CD8-positive, alpha-beta memory T cell (primary cell): ENCODE results near the gene MINDY4B. TPM values are rescaled to one million over a fixed set of nuclear protein-coding genes. Genes with fewer than 3 reads are reported as not detected.

Source experiments
- CTCF ChIA-PET: fragments of 350-600 bp; sonication (Branson Sonifier 250); formaldehyde crosslinking; loops from one replicate; lab custom pipeline; 2021; ENCODE audit warnings: antibody characterized with exemption; lab: Charles Lee
- POLR2A ChIA-PET: fragments of 350-600 bp; sonication (Branson Sonifier 250); formaldehyde crosslinking; loops from one replicate; lab custom pipeline; 2021; ENCODE audit warnings: antibody characterized with exemption; lab: Charles Lee
- DNase-seq, 5 donors: peaks; one replicate each; pipeline versions ENCODE4 v3.0.0 to v3.0.0-alpha.2; 2020 to 2022; ENCODE audit warnings: mixed read lengths in 1 of 5
- H3K27ac ChIP-seq: one replicate; pipeline ENCODE4 v1.7.0; 2013; ENCODE audit warnings: low read depth, mild to moderate bottlenecking, low read length, moderate library complexity
- H3K27me3 ChIP-seq: 2 replicates; pipeline ENCODE4 v1.7.0; 2013; ENCODE audit warnings: low read length, mild to moderate bottlenecking; ENCODE audit not compliant: insufficient read depth, poor library complexity, severe bottlenecking
- H3K36me3 ChIP-seq: 2 replicates; pipeline ENCODE4 v1.7.0; 2013; ENCODE audit warnings: mild to moderate bottlenecking, low read length, moderate library complexity; ENCODE audit not compliant: insufficient read depth
- H3K4me1 ChIP-seq: 2 replicates; pipeline ENCODE4 v1.7.0; 2013; ENCODE audit warnings: mild to moderate bottlenecking, low read length, moderate library complexity; ENCODE audit not compliant: insufficient read depth
- H3K4me3 ChIP-seq: 2 replicates; pipeline ENCODE4 v1.7.0; 2013; ENCODE audit warnings: mild to moderate bottlenecking, low read length
- H3K9me3 ChIP-seq: 2 replicates; pipeline ENCODE4 v1.7.0; 2013; ENCODE audit warnings: mild to moderate bottlenecking, low read length
- H3K27ac Mint-ChIP-seq, 8 donors: one replicate each; pipeline ENCODE4 v1.8.0; 2020 to 2021; ENCODE audit warnings: mixed read lengths in 8 of 8, mild to moderate bottlenecking in 6 of 8, inconsistent platforms in 3 of 8, moderate library complexity in 3 of 8
- H3K27me3 Mint-ChIP-seq, 2 donors: one replicate each; pipeline ENCODE4 v1.8.0; 2020 to 2021; ENCODE audit warnings: mixed read lengths in 2 of 2, mild to moderate bottlenecking in 1 of 2, moderate library complexity in 1 of 2
- H3K36me3 Mint-ChIP-seq, 3 donors: one replicate each; pipeline ENCODE4 v1.8.0; 2020 to 2021; ENCODE audit warnings: mixed read lengths in 3 of 3, inconsistent platforms in 1 of 3, mild to moderate bottlenecking in 1 of 3
- H3K4me1 Mint-ChIP-seq, 3 donors: one replicate each; pipeline ENCODE4 v1.8.0; 2020 to 2021; ENCODE audit warnings: mixed read lengths in 3 of 3, inconsistent platforms in 1 of 3, mild to moderate bottlenecking in 1 of 3
- H3K4me3 Mint-ChIP-seq, 7 donors: one replicate each; pipeline ENCODE4 v1.8.0; 2020 to 2021; ENCODE audit warnings: mixed read lengths in 7 of 7, mild to moderate bottlenecking in 6 of 7, moderate library complexity in 4 of 7, inconsistent platforms in 2 of 7
- H3K9me3 Mint-ChIP-seq, 5 donors: one replicate each; pipeline ENCODE4 v1.8.0; 2020 to 2022; ENCODE audit warnings: mixed read lengths in 5 of 5, mild to moderate bottlenecking in 3 of 5, moderate library complexity in 2 of 5, inconsistent platforms in 1 of 5
- polyA plus RNA-seq: library from polyadenylated mRNA; unstranded; fragments of 300-500 nt; fragmentation: Illumina TruSeq; gene quantifications from one replicate; pipeline ENCODE4 v1.2.3, GENCODE V29; 2021
- total RNA-seq, 2 experiments: library from RNA; stranded (reverse); gene quantifications; one replicate each; pipeline ENCODE4 v1.2.3, GENCODE V29; 2021

The MINDY4B gene
- total and polyA plus RNA-seq, 3 experiments from 2014 or later: not detected

DNA sequence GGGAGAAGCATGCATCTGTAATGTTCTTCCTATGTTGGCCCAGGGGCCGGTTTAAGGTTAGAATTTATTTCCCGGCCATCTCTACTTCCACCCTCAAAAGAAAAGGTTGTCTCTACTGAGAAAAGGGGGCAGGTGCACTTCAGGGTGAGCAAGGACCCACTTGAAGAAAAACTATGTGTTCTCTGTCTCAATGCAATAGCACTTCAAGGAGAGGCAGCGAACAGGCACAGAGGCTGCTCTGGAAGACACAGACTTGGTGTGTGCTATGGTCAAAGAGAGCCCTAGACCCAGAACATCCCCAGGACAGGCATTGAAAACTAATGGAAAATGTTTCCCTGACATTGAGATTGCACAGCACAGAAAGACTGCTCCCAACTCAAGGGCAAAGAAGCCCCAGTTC, 7.6 kb downstream of the MINDY4B start:
- H3K36me3 Mint-ChIP-seq: no peaks in the 10 kb centered on the region
- no peak overlapping the region for H3K27ac Mint-ChIP-seq
- Histone ChIP-seq H3K9me3 (no peaks in the 10 kb centered on the region), H3K4me1 (no peaks in the 10 kb centered on the region), H3K27me3 (no peaks in the 10 kb centered on the region), H3K4me3 (no peak overlapping the region), H3K27ac (no peak overlapping the region), H3K36me3 (no peaks in the 10 kb centered on the region)
- no peaks in the 10 kb centered on the region for H3K4me1 Mint-ChIP-seq
- POLR2A ChIA-PET: no interaction called here
- no peak overlapping the region for H3K4me3 Mint-ChIP-seq
- no peaks in the 10 kb centered on the region for H3K9me3 Mint-ChIP-seq
- peaks cover 9 to 15% of the 10 kb centered on the region in 2 donors for H3K27me3 Mint-ChIP-seq
- no peak for DNase-seq
- CTCF ChIA-PET: no interaction called here

- H3K36me3 ChIP-seq: no peaks in the 10 kb centered on the region
- no peaks in the 10 kb centered on the region for H3K27me3 ChIP-seq
- ChIA-PET CTCF (no interaction called here), POLR2A (no interaction called here)
- no peak overlapping the region for H3K4me3 ChIP-seq
- no peaks in the 10 kb centered on the region for H3K4me1 ChIP-seq
- DNase-seq: no peak
- Mint-ChIP-seq H3K27me3 (peaks cover 0 to 31% of the 10 kb centered on the region in 2 donors), H3K4me1 (no peaks in the 10 kb centered on the region), H3K36me3 (no peaks in the 10 kb centered on the region), H3K9me3 (peaks cover 0 to 2% (median 0%) of the 10 kb centered on the region in 5 donors), H3K27ac (no peak overlapping the region), H3K4me3 (no peak overlapping the region)
- H3K9me3 ChIP-seq: no peaks in the 10 kb centered on the region
- no peak overlapping the region for H3K27ac ChIP-seq
Measured at GRCh38 chr3:150890831-150891230, 14.4 kb downstream of the MINDY4B start.

GRCh38 chr3:150890295-150890694, 14.9 kb downstream of the MINDY4B start:
- ChIA-PET CTCF (no interaction called here), POLR2A (no interaction called here)
- peaks cover 0 to 35% of the 10 kb centered on the region in 2 donors for H3K27me3 Mint-ChIP-seq
- no peak overlapping the region for H3K27ac Mint-ChIP-seq
- Histone ChIP-seq H3K27me3 (no peaks in the 10 kb centered on the region), H3K36me3 (no peaks in the 10 kb centered on the region), H3K9me3 (no peaks in the 10 kb centered on the region), H3K4me3 (no peak overlapping the region), H3K4me1 (no peaks in the 10 kb centered on the region), H3K27ac (no peak overlapping the region)
- no peak for DNase-seq
- peaks cover 0 to 2% (median 0%) of the 10 kb centered on the region in 5 donors for H3K9me3 Mint-ChIP-seq
- H3K4me1 Mint-ChIP-seq: no peaks in the 10 kb centered on the region
- H3K4me3 Mint-ChIP-seq: no peak overlapping the region
- no peaks in the 10 kb centered on the region for H3K36me3 Mint-ChIP-seq

DNA sequence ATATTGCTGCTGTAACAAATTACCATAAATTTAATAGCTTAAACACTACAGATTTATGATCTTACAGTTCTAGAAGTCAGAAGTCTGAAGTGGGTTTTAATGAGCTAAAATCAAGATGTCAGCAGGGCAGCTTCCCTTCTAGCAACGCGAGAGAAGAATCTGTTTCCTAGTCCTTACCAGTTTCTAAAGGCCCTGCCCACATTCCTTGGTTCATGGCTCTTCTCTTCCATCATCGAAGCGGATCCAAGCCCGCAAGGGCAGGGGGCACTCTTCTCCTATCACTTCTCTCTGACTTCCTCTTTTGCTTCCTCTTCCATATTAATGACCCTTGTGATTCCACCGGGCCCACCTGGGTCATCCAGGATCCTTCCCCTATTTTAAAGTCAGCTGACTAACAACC, 16.1 kb downstream of the MINDY4B start:
- H3K27ac Mint-ChIP-seq: no peak overlapping the region

DNA sequence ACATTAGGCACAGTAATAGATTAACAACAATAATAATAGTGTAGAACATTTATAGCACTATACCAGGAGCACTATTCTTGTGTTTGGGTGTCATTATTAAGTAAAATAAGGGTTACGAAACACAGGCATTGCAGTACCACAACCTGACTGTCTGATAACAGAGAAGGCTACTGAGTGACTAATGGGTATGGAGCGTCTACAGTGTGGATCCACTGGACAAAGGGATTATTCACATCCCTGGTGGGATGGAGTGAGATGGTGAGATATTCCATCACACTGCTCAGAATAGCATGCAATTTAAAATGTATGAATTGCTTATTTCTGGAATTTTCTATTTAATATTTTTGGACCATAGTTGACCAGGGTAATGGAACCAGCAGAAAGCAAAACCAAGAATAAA, 18.2 kb downstream of the MINDY4B start:
- Mint-ChIP-seq H3K9me3 (peaks cover 0 to 2% (median 0%) of the 10 kb centered on the region in 5 donors), H3K4me3 (no peak overlapping the region), H3K36me3 (no peaks in the 10 kb centered on the region), H3K27me3 (peaks cover 4 to 35% of the 10 kb centered on the region in 2 donors), H3K27ac (no peak overlapping the region), H3K4me1 (no peaks in the 10 kb centered on the region)
- H3K27ac ChIP-seq: no peak overlapping the region
- H3K27me3 ChIP-seq: no peaks in the 10 kb centered on the region
- H3K9me3 ChIP-seq: no peaks in the 10 kb centered on the region
- POLR2A ChIA-PET: no interaction called here
- H3K36me3 ChIP-seq: no peaks in the 10 kb centered on the region
- no peaks in the 10 kb centered on the region for H3K4me1 ChIP-seq
- H3K4me3 ChIP-seq: no peak overlapping the region
- DNase-seq: no peak
- CTCF ChIA-PET: no interaction called here

More for the DNA sequence above, 16.1 kb downstream of the MINDY4B start:
- no peak overlapping the region for H3K4me3 ChIP-seq
- Mint-ChIP-seq H3K27me3 (peaks cover 1 to 35% of the 10 kb centered on the region in 2 donors), H3K36me3 (no peaks in the 10 kb centered on the region), H3K4me1 (no peaks in the 10 kb centered on the region), H3K4me3 (no peak overlapping the region), H3K9me3 (peaks cover 0 to 2% (median 0%) of the 10 kb centered on the region in 5 donors)
- no peaks in the 10 kb centered on the region for H3K9me3 ChIP-seq
- ChIA-PET POLR2A (no interaction called here), CTCF (no interaction called here)
- H3K27ac ChIP-seq: no peak overlapping the region
- no peaks in the 10 kb centered on the region for H3K27me3 ChIP-seq
- no peaks in the 10 kb centered on the region for H3K36me3 ChIP-seq
- no peak for DNase-seq
- no peaks in the 10 kb centered on the region for H3K4me1 ChIP-seq

DNA sequence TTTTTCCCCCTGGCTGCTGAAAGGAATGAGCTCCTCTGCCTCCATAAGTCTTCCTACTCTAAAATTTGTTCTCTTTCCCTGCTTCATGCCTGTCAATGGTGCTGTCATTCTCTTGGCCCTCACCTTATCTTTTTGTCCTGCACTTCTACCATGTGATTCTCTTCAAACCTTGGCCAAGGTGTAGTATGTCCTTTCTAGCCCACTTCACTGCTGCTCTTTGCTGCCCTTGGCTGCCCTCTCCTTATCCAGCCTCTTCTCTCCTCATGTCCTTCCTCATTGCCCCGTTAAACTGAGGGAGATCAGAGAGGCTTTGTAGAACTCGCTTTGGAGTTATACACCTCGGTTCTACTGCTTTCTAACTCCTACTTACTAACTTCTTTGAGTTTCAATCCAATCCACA, 19.7 kb downstream of the MINDY4B start:
- Histone ChIP-seq H3K27me3 (no peaks in the 10 kb centered on the region), H3K4me1 (no peaks in the 10 kb centered on the region), H3K9me3 (no peaks in the 10 kb centered on the region), H3K27ac (no peak overlapping the region), H3K4me3 (no peak overlapping the region), H3K36me3 (no peaks in the 10 kb centered on the region)
- DNase-seq: no peak
- Mint-ChIP-seq H3K27me3 (peaks cover 4 to 30% of the 10 kb centered on the region in 2 donors), H3K27ac (no peak overlapping the region), H3K4me1 (no peaks in the 10 kb centered on the region), H3K4me3 (no peak overlapping the region), H3K36me3 (no peaks in the 10 kb centered on the region), H3K9me3 (peaks cover 0 to 2% (median 0%) of the 10 kb centered on the region in 5 donors)
- CTCF ChIA-PET: no interaction called here
- POLR2A ChIA-PET: no interaction called here

DNA sequence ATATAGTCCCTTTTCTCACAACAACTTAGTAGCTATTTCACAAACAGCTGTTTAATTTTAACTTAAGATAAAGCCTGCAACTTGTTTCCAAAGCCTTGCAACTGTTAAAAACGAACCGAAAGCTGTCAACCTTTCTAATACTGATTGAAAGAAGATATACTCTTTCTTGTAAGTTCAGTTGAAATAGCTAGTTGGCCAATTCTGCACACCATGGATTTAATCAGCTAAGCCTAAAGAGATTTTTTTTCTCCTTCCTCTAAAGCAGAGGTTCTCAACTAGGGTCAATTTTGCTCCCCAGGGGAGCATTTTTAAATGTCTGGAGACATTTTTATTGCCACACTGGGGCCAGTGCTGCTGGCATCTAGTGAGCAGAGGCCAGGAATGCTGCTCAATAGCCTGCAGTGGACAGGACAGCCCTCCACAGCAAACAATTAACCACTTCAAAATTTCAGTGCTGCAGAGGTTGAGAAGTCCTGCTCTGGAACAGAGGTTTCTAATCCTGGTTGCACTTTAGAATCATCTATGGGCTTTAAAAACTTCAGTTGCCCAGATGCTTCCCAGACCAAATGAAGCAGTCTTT, 26.2 kb downstream of the MINDY4B start:
- no peaks in the 10 kb centered on the region for H3K36me3 Mint-ChIP-seq
- POLR2A ChIA-PET: no interaction called here
- Histone ChIP-seq H3K36me3 (no peaks in the 10 kb centered on the region), H3K9me3 (no peaks in the 10 kb centered on the region), H3K27me3 (no peaks in the 10 kb centered on the region), H3K4me3 (no peak overlapping the region), H3K27ac (no peak overlapping the region), H3K4me1 (no peaks in the 10 kb centered on the region)
- H3K4me1 Mint-ChIP-seq: no peaks in the 10 kb centered on the region
- H3K4me3 Mint-ChIP-seq: no peak overlapping the region
- H3K27ac Mint-ChIP-seq: no peak overlapping the region
- CTCF ChIA-PET: no interaction called here
- H3K27me3 Mint-ChIP-seq: peaks cover 3 to 5% of the 10 kb centered on the region in 2 donors
- DNase-seq: no peak
- no peaks in the 10 kb centered on the region for H3K9me3 Mint-ChIP-seq

DNA sequence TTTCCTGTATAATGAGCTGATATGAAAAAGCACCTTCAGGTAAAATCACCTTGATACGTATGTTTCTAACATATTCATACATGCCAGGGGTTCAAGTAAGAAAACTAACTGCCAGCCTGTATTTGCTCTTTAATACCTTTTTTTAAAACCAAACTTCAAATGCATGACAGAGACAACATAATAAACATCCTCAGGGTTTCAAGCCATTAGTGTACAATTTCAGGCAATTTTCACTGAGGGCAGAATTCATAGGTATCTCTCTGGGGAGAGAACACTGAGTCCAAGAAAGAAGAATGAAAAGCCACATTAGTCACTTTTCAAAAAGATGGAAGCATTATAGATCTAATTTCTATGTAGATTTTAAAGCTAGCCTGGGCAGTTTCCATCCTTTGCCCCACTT, 26.9 kb downstream of the MINDY4B start:
- Histone ChIP-seq H3K27ac (no peak overlapping the region), H3K27me3 (no peaks in the 10 kb centered on the region), H3K4me1 (no peaks in the 10 kb centered on the region), H3K36me3 (no peaks in the 10 kb centered on the region), H3K9me3 (no peaks in the 10 kb centered on the region), H3K4me3 (no peak overlapping the region)
- Mint-ChIP-seq H3K9me3 (no peaks in the 10 kb centered on the region), H3K4me3 (no peak overlapping the region), H3K27ac (no peak overlapping the region), H3K4me1 (no peaks in the 10 kb centered on the region), H3K27me3 (peaks cover under 1 to 5% of the 10 kb centered on the region in 2 donors), H3K36me3 (no peaks in the 10 kb centered on the region)
- DNase-seq: no peak
- POLR2A ChIA-PET: no interaction called here
- CTCF ChIA-PET: no interaction called here
